ENCODE results near the gene APIP.

Gene APIP

DNA sequence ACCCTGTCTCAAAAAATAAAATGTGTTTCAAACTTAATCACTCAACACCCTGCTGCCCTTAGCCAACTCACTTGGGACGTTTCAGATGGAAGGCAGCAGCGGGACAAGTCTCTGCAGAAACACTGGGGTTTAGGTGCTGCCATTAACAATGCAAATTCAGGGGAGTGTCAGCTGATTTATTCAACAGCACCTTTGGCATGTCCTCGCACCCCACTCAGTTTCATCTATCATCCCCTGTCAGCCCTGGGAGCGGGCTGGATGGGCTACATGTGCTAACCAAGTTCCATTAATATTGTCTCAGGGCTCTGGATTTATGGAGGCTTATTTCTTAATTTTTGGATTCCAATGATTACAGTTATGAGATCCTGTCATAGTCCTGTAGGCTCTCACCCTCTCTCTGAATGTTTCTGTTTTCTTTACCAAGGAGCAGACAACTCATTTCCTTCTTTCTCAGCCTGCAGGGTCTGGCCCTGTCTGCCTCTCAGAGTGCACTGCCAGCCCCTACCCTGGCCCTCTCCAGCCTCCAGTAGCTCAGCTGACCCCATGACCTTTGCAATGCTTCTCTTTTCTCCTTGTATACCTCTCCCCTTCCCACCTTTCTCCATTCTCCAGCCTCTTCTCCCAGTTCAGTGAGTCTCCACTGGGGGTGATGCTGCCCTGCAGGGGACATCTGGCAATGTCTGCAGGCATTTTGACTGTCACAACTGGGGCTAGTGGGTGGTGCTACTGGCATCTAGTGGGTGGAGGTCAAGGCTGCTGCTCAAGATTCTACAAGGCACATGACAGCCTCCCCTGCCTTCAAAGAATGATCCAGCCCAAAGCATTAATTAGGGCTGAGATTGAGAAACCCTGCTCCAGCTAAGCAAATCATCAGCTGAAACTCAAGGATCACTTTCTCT is 79.0 kb downstream of the APIP start:
- no peak for DNase-seq

GRCh38 chr11:34833602-34834001 is 82.6 kb downstream of the APIP start:
- DNase-seq, result no peak
